Ectodermal cell (in vitro differentiated cells): Measurements from ENCODE around the gene AIG1.
"Not testable (repeated sequence)": the region's sequence is repeated elsewhere in the genome, so short reads cannot be mapped to it uniquely, and the experiment has no call there.

Experiments used
- H3K27ac ChIP-seq: 2 replicates; pipeline ENCODE4 v1.7.0; 2013; ENCODE audit warnings: mild to moderate bottlenecking, low read depth, low read length; ENCODE audit not compliant: insufficient read depth, poor library complexity, severe bottlenecking
- H3K27me3 ChIP-seq: 2 replicates; pipeline ENCODE4 v1.7.0; 2013; ENCODE audit warnings: mild to moderate bottlenecking, low read length; ENCODE audit not compliant: insufficient read depth, control insufficient read depth, poor library complexity, severe bottlenecking
- H3K36me3 ChIP-seq: one replicate; pipeline ENCODE4 v1.7.0; 2013; ENCODE audit warnings: low read length; ENCODE audit not compliant: control insufficient read depth, insufficient read depth
- H3K4me1 ChIP-seq: one replicate; pipeline ENCODE4 v1.7.0; 2013; ENCODE audit warnings: low read length; ENCODE audit not compliant: control insufficient read depth, insufficient read depth
- H3K4me3 ChIP-seq: 2 replicates; pipeline ENCODE4 v1.7.0; 2013; ENCODE audit warnings: low read depth, low read length, control low read depth; ENCODE audit not compliant: insufficient read depth
- H3K9me3 ChIP-seq: 2 replicates; pipeline ENCODE4 v1.7.0; 2013; ENCODE audit warnings: mild to moderate bottlenecking, low read length, moderate library complexity; ENCODE audit not compliant: control insufficient read depth
- WGBS, 2 experiments: methylation state at CpG; one replicate each; pipeline ENCODE4 v1.1.7; 2013; ENCODE audit warnings: missing lambda C conversion rate in 2 of 2; 5-methylcytosine and 5-hydroxymethylcytosine counted together

The AIG1 gene

GRCh38 chr6:143139884-143140283 lies 79.2 kb downstream of the AIG1 start:
- H3K36me3 ChIP-seq, H3K4me3 ChIP-seq, H3K4me1 ChIP-seq, H3K9me3 ChIP-seq, H3K27me3 ChIP-seq, H3K27ac ChIP-seq: not testable (repeated sequence)
- WGBS, 2 experiments, result 81 to 85% methylated on average over 5 of the region's 5 CpGs

GRCh38 chr6:143140767-143141166 lies 80.1 kb downstream of the AIG1 start:
- no peaks in the 10 kb centered on the region for H3K27me3 ChIP-seq
- H3K4me3 ChIP-seq, result no peak overlapping the region
- no peaks in the 10 kb centered on the region for H3K9me3 ChIP-seq
- H3K4me1 ChIP-seq, result no peaks in the 10 kb centered on the region
- 88 to 95% methylated on average over 2 of the region's 2 CpGs for WGBS, 2 experiments
- H3K27ac ChIP-seq, result no peak overlapping the region
- H3K36me3 ChIP-seq, result no peaks in the 10 kb centered on the region

DNA sequence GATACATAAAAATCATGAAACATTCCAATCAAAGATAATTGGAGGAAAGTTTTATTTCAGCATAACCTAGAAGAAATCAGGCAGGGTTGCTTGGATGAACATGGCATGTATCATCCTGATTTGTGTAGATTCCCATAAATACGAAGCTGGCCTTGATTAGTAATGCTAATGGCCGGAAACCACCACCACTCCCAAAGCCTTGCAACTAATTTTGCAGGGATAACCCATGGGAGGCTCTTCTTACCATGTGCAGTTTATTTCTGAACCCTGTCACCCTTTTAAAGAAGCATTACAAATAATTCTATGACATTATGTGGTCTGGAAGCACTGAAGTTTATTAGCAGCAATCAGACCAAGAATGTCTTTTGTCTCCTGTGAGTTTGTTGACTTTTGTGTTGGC lies 80.8 kb downstream of the AIG1 start:
- Histone ChIP-seq H3K27me3 (no peaks in the 10 kb centered on the region), H3K4me3 (no peak overlapping the region), H3K9me3 (no peaks in the 10 kb centered on the region), H3K36me3 (no peaks in the 10 kb centered on the region), H3K27ac (no peak overlapping the region), H3K4me1 (no peaks in the 10 kb centered on the region)
- 94 to 96% methylated on average over 2 of the region's 2 CpGs for WGBS, 2 experiments

- Histone ChIP-seq H3K9me3 (no peaks in the 10 kb centered on the region), H3K27ac (no peak overlapping the region), H3K4me3 (no peak overlapping the region), H3K4me1 (no peaks in the 10 kb centered on the region), H3K36me3 (no peaks in the 10 kb centered on the region), H3K27me3 (no peaks in the 10 kb centered on the region)
- 95% methylated on average over 2 of the region's 3 CpGs for WGBS, 2 experiments
Measured at GRCh38 chr6:143146186-143146851, 85.6 kb downstream of the AIG1 start.

DNA sequence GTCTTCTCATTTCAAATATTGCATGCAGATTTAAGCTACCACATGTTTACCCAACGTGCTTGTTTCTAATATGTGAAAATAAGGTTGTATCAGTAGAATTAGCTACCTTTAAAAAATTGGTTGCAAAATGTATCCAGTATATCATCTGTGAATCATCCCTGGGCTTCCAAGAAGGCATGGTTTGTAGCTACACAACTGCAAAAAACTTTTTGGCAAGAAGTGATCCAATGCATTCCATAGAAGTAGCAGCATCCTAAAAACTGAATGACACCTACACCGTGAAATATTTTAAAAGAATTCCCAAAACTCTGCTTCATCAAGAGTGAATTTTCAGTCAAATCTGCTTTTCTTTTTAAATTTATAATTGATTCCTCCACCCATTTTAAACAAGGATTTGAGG lies 89.1 kb downstream of the AIG1 start:
- 93 to 96% methylated on average over 1 of the region's 2 CpGs for WGBS, 2 experiments

GRCh38 chr6:143150281-143150680 lies 89.6 kb downstream of the AIG1 start:
- Histone ChIP-seq H3K4me3 (no peak overlapping the region), H3K36me3 (no peaks in the 10 kb centered on the region), H3K4me1 (no peaks in the 10 kb centered on the region), H3K27ac (no peak overlapping the region), H3K9me3 (no peaks in the 10 kb centered on the region), H3K27me3 (no peaks in the 10 kb centered on the region)
- 95 to 98% methylated on average over 1 of the region's 1 CpG for WGBS, 2 experiments

More for the DNA sequence above, 89.1 kb downstream of the AIG1 start:
- no peak overlapping the region for H3K27ac ChIP-seq
- no peaks in the 10 kb centered on the region for H3K27me3 ChIP-seq
- H3K4me3 ChIP-seq, result no peak overlapping the region
- no peaks in the 10 kb centered on the region for H3K9me3 ChIP-seq
- H3K36me3 ChIP-seq, result no peaks in the 10 kb centered on the region
- no peaks in the 10 kb centered on the region for H3K4me1 ChIP-seq

- H3K36me3 ChIP-seq, result no peaks in the 10 kb centered on the region
- H3K4me1 ChIP-seq, result no peaks in the 10 kb centered on the region
- H3K9me3 ChIP-seq, result no peaks in the 10 kb centered on the region
- no peak overlapping the region for H3K4me3 ChIP-seq
- WGBS, 2 experiments, result 93 to 100% methylated on average over 2 to 3 of the region's 3 CpGs
- H3K27me3 ChIP-seq, result no peaks in the 10 kb centered on the region
- H3K27ac ChIP-seq, result no peak overlapping the region
Measured at GRCh38 chr6:143151381-143151780, 90.7 kb downstream of the AIG1 start.

DNA sequence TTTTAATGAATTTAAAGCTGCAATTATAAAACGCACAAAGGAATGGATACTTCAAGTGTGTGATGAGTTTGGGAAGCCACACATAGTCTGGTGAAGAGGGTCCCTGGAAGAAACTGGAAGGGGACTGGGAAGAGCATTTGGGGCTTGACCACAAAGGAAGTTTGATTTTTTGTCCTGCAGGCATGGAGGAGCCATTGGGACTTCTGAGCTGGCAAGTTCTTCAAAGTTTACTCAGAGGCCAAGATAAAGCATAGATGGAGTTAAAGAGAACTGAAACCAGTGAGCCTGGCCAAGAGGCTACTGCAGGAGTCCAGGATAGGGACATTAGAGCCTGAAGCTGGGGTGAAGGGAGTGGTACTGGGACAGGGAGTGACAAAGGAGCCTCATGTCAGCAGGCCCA lies 95.0 kb downstream of the AIG1 start:
- Histone ChIP-seq H3K9me3 (no peaks in the 10 kb centered on the region), H3K27ac (no peak overlapping the region), H3K36me3 (no peaks in the 10 kb centered on the region), H3K4me1 (no peaks in the 10 kb centered on the region), H3K27me3 (no peaks in the 10 kb centered on the region), H3K4me3 (no peak overlapping the region)
- WGBS, 2 experiments, result 91 to 96% methylated on average over 1 of the region's 1 CpG

DNA sequence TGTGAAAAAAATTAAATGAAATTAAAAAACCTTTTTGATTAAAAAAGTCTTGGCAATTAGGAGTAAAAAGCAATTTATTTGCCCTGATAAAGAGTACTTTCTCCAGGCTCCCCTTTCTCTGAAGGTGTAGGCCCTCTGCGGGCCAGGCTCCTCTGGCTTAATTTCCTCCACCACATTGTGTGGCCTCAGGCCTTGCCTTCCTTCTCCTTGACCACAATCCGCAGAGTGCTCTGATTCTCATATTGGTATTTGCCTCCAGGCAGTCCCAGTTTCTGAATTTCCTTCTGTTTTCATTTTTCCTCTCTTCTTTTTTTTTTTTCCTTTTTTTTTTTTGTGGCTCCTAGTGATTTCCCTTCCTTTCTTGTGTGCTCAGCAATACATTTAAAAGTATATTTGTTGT lies 96.4 kb downstream of the AIG1 start:
- no peaks in the 10 kb centered on the region for H3K27me3 ChIP-seq
- no peaks in the 10 kb centered on the region for H3K36me3 ChIP-seq
- H3K4me1 ChIP-seq, result no peaks in the 10 kb centered on the region
- no peaks in the 10 kb centered on the region for H3K9me3 ChIP-seq
- WGBS, 2 experiments, result 86 to 87% methylated on average over 2 of the region's 2 CpGs
- H3K27ac ChIP-seq, result no peak overlapping the region
- no peak overlapping the region for H3K4me3 ChIP-seq

DNA sequence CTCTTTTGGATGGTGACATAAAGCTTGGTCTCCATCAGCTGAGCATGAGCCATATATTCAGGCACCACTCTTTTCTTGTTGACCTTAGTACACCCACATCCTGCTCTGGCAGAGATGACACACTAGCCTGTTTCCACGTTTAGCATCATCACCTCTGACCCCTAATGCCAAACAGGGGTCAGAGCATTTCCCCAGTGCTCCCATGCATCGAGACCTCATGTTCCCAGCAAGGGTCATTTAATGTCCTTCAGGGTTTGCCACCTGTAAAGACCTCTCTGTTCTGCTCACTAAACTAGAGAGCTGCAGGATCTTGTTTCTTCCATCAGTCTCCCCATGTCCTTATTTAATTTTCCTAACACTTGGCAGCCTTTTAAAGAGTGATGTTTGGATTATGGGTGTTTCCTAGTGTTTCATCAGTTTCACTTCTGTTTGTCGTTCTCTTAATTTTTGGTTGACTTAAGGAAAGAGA lies 97.5 kb downstream of the AIG1 start:
- H3K4me1 ChIP-seq, result no peaks in the 10 kb centered on the region
- no peak overlapping the region for H3K4me3 ChIP-seq
- H3K27me3 ChIP-seq, result no peaks in the 10 kb centered on the region
- no peak overlapping the region for H3K27ac ChIP-seq
- WGBS, 2 experiments, result 90 to 93% methylated on average over 3 of the region's 3 CpGs
- H3K9me3 ChIP-seq, result no peaks in the 10 kb centered on the region
- H3K36me3 ChIP-seq, result no peaks in the 10 kb centered on the region

- no peaks in the 10 kb centered on the region for H3K36me3 ChIP-seq
- H3K9me3 ChIP-seq, result no peaks in the 10 kb centered on the region
- no peak overlapping the region for H3K27ac ChIP-seq
- 83 to 92% methylated on average over 1 of the region's 1 CpG for WGBS, 2 experiments
- no peaks in the 10 kb centered on the region for H3K4me1 ChIP-seq
- H3K4me3 ChIP-seq, result no peak overlapping the region
- H3K27me3 ChIP-seq, result no peaks in the 10 kb centered on the region
Measured at GRCh38 chr6:143159001-143159400, 98.3 kb downstream of the AIG1 start.
